Stimulated activated CD4-positive, alpha-beta T cell treated with anti-CD3 and anti-CD28 coated beads, TNF-alpha, amount 100 ng/mL, for 24 hours (primary cell): ENCODE measurements around the gene ADAMTSL1.

Experiments
- DNase-seq, 3 experiments: peaks; one replicate each; pipeline ENCODE4 v3.0.0-alpha.2; 2020; ENCODE audit warnings: low read depth in 3 of 3

ADAMTSL1 gene

GRCh38 chr9:18739641-18740318 is 265.8 kb downstream of the ADAMTSL1 start:
- no peak for DNase-seq

GRCh38 chr9:18741359-18741758 is 267.4 kb downstream of the ADAMTSL1 start:
- no peak for DNase-seq

DNA sequence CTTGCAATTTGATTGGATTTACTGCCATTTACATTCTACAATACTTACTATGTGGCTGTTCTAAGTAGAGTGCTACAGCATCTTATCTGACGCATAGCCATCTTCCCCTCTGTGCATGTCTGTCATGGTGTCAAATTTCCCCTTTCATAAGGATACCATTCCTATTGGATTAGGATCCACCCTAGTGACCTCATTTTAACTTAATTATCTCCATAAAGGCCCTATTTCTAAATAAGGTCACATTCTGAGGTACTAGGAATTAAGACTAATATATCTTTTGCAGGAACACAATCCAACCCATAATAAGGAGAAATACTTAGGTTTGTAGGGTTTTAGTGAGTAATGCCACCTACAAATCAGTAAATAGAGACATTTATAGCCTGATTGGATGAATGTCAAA is 268.0 kb downstream of the ADAMTSL1 start:
- no peak for DNase-seq

DNA sequence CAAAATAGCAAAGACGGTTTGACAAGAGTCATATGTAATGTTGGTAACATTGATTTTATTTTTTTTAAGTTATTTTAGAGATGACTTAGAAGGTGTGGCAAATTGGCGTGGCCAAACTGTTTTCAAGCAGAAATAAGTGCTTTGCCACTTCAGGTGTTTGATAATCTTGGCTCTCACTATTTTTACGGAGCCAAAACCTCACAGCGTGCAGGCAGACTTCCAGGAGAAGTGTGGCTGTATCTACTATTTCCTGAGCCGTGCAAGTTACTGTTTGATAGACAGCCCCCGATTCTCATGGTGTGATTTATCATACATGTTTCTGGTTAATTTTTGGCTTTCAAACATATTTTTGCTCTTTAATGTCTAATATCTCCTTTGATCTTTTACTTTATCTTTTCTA is 269.5 kb downstream of the ADAMTSL1 start:
- DNase-seq: no peak

DNA sequence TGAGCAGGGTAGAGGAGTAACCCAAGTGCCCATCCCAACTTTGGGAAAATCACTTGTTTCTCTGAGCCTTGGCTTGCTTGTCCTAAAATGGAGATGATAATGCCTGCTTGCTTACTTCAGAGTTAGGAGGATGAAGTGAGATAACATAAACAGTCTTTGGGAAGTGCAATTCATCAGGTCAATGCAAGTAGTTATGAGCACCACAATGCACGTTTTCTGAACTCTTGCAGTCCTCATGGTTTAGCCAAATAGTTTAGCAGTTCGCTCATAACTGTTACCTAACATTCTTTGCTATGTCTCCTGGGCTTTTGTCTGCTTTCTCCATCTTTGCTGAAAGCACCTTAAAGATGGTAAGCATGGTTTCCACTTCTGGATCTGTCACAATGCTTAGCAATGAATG is 270.0 kb downstream of the ADAMTSL1 start:
- no peak for DNase-seq

DNA sequence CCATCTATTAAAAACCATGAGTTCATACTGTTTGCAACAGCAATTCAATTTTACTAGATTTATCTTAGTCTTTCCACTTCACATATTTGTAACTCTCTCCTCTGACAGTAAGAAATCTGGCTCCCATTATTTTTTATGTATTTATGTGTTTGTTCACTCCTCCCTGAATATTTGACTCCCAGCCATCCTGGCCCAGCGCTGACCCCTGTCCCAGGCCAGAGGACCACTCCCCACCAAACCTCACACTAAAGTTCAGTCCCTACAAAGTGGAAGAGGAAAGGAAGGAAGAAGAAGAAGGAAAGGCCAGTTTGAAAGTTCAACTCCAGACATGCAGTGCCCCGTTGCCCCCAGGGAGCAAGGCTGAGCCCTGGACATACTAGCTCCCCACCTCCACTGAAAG is 271.8 kb downstream of the ADAMTSL1 start:
- no peak for DNase-seq

GRCh38 chr9:18746631-18747030 is 272.7 kb downstream of the ADAMTSL1 start:
- DNase-seq: no peak

DNA sequence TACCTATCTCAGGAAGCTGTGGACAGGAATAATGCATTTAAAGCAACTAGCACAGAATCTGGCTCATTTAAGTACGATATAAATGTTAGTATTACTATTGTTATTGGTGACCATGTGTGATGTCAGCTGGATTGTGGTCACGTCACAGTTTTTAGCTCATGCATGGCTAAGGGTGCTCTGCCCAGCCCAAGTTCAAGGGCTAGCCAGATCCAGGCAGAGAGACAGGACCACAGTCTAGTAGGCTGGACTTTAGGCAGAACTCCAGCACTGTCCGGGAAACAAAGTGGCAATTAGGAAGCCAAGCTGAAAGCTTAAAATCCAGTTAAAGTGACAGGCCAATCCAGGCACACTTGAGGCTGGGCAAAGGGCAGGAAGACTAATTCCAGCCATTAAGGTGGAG is 273.6 kb downstream of the ADAMTSL1 start:
- no peak for DNase-seq

DNA sequence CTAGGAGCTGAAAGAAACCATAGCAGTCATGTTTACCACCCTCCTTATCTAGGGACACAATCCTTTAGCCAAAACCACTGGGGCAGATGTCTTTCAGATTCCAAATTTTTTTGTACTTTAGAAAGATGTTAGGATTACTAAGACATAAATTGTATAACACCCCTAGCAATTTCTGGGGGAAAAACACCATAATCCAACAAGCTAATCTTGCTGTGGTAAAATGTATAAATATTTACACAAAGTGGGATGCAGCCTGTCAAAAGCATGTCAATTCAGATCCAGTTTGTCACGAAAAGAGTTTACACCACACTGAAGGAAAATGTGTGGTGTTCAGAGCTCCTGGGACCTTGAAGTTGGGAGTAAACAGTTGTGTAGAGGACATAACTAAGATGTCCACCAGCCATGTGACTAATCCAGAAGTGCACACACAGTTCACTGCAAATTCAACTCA is 274.3 kb downstream of the ADAMTSL1 start:
- DNase-seq: no peak

DNA sequence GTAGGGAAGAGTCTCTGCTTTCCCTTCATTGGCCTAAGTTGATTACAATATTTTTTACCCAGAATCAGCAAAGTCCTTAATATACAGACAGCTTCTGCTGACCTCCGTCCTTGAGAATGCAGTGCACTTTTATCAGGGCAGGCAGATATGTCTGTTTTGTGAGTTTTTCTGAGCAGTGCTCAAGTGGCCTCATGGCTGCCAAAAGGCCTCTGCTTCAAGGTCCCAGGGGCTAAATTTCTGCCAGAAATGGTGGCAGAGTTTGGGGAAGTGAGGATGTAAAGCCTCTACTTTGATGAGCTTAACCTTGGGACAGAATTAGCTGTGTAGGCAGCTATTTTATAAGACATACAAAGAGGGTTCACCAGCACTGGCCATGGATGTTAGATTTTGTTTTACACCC is 275.8 kb downstream of the ADAMTSL1 start:
- DNase-seq: no peak

DNA sequence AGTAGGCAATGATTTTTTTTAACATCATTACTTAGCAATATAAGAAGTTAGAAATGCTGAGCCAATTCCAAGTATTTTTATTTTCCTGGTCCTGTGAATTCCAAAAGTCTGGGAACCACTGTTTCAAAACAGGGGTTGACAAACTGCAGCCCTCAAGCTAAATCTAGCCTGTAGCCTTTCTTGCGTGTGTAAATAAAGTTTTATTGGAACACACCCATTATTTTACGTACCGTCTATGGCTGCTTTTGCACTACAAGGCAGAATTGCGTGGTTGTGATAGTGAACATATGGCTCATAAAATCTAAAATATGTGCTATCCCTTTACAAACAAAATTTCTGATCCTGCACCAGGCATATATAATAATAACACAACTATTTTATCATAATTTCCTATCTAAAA is 280.0 kb downstream of the ADAMTSL1 start:
- DNase-seq: no peak

DNA sequence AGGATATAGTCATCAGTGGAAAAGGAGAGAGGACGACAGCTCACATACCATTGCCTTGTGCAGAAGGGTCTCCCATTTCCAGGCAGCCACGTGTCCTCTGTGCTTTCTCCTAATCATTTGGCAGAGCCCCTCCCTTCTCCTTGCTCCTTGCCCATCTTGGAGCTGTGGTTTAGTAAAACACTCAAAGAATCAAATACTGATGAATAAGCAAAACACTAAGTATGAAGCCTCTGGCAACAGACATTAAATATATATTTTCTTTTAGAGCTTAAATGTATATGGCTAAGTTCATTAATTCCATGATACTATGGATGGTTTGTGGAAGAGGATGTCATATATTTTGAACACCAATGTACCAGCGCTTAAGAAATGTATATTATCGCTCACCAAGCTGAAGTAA is 280.6 kb downstream of the ADAMTSL1 start:
- DNase-seq: no peak

DNA sequence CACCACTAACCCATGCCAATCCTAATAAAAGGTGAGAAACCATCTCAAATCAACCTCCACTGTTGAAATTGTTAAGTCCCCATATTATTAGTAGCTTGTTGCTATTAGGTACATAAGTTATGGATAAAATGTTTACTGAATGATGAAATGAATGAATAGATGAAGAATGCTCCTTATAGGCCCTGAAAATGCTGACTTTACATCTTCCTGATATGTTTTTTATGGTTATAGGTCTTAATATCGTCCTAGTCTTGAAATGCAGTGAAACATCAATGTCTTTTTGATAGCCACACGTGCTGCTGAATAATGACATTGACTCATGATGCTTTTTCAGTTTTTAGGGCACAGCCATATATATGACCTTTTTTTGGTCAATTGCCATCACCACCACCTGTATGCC is 281.3 kb downstream of the ADAMTSL1 start:
- no peak for DNase-seq

DNA sequence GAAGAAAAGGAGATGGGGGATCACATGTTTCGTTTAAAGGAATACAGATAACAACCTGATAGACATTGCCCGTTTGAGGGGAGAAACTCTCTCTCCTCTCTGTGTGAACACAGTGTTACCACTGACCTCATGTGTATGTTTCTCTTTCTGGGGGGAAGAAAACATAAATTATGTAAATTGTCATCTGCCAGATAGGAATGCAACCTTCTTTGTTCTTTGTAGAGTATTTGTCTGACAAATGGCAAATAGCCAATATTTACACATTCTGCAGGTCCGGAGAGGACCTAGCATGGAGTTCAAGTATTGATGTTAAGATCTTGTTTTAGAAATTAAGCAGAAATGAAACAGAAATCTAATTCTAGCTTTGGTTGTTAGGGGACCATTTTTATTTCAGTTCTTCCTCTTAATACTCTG is 282.8 kb downstream of the ADAMTSL1 start:
- no peak for DNase-seq

GRCh38 chr9:18759827-18760226 is 285.9 kb downstream of the ADAMTSL1 start:
- DNase-seq: no peak

GRCh38 chr9:18761742-18762300 is 287.9 kb downstream of the ADAMTSL1 start:
- no peak for DNase-seq

DNA sequence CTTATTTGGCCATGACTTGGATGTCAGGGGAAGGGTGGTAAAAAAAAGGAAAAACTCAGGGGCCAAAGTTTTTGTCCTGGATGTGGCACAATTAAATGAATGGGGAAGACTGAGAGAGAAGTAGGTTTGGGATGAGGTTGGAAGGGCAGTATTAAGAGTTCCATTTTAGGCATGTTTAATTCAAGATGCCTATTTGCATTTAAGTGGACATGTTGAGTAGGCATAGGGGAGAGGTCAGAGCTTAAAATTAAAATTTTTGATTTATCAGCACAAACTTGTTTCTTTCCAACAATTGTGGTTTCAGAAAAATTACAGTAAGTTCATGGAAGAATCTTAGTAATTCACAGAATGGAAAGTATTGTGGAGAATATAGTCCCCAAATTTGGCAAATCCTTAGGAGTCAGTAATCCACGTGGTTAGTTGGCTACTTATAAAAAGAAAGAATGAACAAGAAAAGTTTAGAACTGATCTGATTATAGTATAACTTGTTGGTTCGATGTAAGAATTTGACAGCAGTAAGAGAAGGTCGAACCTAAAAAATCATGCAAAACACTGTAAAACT is 293.1 kb downstream of the ADAMTSL1 start:
- DNase-seq: no peak

GRCh38 chr9:18768951-18769622 is 295.1 kb downstream of the ADAMTSL1 start:
- DNase-seq: no peak

- DNase-seq: no peak
Observed at GRCh38 chr9:18770131-18770908, 296.4 kb downstream of the ADAMTSL1 start.

GRCh38 chr9:18771011-18771410 is 297.1 kb downstream of the ADAMTSL1 start:
- no peak for DNase-seq

DNA sequence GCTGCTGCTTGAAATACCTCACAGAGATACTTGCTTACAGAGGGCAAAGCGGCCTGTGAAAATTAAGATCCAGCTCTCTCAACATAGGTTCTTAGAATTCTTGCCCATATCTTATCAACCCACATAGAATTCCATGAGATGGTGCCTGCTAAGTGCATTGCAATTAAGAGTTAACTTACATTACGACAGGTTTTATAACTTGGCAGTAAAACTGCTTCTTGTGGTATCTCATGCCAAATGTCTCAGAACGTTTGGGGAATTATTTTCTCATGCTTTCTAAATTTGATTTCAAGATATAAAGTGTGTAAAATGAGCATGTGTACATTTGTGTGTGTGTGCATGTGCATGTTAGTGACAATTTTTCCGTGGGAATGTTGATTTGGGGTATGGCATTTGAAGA is 297.8 kb downstream of the ADAMTSL1 start:
- DNase-seq: no peak

DNA sequence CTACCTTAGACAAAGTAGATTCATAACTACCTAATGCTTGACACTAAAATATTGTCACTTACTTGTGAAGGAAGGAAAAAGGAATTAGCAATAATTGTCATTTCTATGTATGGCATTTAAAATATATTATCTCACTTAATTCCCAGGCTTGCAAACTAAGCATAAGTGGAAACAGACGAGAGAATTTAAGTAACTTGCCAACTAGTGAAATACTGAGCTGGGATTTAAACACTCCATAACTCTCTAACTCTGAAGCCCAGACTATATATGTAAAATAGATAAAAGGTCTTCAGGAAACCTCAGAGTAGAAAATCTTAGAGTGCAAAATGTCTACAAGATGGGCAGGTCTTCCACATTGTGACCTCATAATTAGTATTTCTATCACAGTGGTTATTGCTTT is 301.3 kb downstream of the ADAMTSL1 start:
- DNase-seq: no peak
